HG03342 (cell line): Measurements from ENCODE around the gene THAP12.

Experiments
- ATAC-seq: cut with Tn5 transposase; IDR thresholded peaks from one replicate; pipeline ENCODE4 v1.9.1; 2021; ENCODE audit warnings: mild to moderate bottlenecking, moderate library complexity; ENCODE audit not compliant: unreplicated experiment

Gene THAP12

GRCh38 chr11:76307978-76308747, 72.8 kb downstream of the THAP12 start:
- ATAC-seq = no peak

GRCh38 chr11:76307396-76307795, 73.5 kb downstream of the THAP12 start:
- no peak for ATAC-seq

DNA sequence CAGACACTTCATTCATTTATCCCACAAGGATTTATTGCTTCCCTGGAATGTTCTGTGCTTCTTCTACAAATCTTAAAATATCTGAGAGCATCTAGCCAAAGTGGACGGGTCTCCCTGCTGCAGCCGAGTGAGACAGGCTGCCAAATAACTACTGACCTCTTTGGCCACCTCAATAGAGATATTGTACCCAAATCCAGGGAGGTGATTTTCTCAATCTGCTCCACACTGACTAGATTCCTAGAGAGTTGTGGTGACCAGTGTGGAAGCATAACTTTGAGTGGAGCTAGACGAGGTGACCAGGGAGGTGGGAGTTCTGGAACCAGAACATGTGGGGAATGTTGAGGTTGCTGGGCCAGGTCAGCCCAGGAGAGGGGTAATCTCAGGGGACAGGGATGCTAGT, 77.5 kb downstream of the THAP12 start:
- no peak for ATAC-seq

GRCh38 chr11:76302996-76303395, 77.9 kb downstream of the THAP12 start:
- ATAC-seq = no peak
